Peyer's patch (tissue), 4 donors: ENCODE measurements around the gene ITPKB. TPM values are rescaled to one million over a fixed set of nuclear protein-coding genes. Genes with fewer than 3 reads are reported as not detected.

Experiments used
- DNase-seq, 3 donors: peaks; one replicate each; pipeline ENCODE4 v3.0.0-alpha.2; 2017 to 2019
- H3K27ac ChIP-seq, 4 donors: fragments of 200-600 bp; sonication (generic); one replicate each; pipeline ENCODE4 v1.5.1; 2016 to 2019
- H3K27me3 ChIP-seq, 2 donors: fragments of 200-600 bp; sonication (generic); one replicate each; pipeline ENCODE4 v1.5.1; 2019
- H3K36me3 ChIP-seq, 3 donors: fragments of 200-600 bp; sonication (generic); one replicate each; pipeline ENCODE4 v1.5.1; 2016 to 2019
- H3K4me1 ChIP-seq, 4 donors: fragments of 200-600 bp; sonication (generic); one replicate each; pipeline ENCODE4 v1.5.1; 2016 to 2019
- H3K4me3 ChIP-seq, 4 donors: fragments of 200-600 bp; sonication (generic); 1 replicate in 3 of 4; 2 replicates in 1 of 4; pipeline ENCODE4 v1.5.1; 2016 to 2019; ENCODE audit warnings: mild to moderate bottlenecking in 1 of 4
- H3K9me3 ChIP-seq, 4 donors: fragments of 200-600 bp; sonication (generic); one replicate each; pipeline ENCODE4 v1.5.1; 2016 to 2019; ENCODE audit warnings: mild to moderate bottlenecking in 1 of 4
- POLR2A ChIP-seq, 2 donors: fragments of 450-650 bp; IDR thresholded peaks; one replicate each; pipeline ENCODE4 v1.5.1; 2017; ENCODE audit warnings: antibody characterized with exemption in 2 of 2, mild to moderate bottlenecking in 2 of 2, moderate library complexity in 2 of 2
- total RNA-seq, 4 donors: library from RNA; depleted of rRNA; stranded (reverse); fragments of >200 nt; gene quantifications; one replicate each; pipeline ENCODE4 v1.1.0, GENCODE V29; 2016
- TF ChIP-seq, protein P1 (sequence below), 6 experiments: fragments of 450-650 bp in 4 of 6; fragments of 200-600 bp in 2 of 6; sonication (generic) in 1 of 6; IDR thresholded peaks; one replicate each; pipeline ENCODE4 v1.5.1; 2017 to 2019; ENCODE audit warnings: antibody characterized with exemption in 6 of 6, mild to moderate bottlenecking in 3 of 6, moderate library complexity in 1 of 6

ITPKB gene
- total RNA-seq, 4 donors from 2014 or later, result 9.5 to 36.3 (median 23.0) TPM

DNA sequence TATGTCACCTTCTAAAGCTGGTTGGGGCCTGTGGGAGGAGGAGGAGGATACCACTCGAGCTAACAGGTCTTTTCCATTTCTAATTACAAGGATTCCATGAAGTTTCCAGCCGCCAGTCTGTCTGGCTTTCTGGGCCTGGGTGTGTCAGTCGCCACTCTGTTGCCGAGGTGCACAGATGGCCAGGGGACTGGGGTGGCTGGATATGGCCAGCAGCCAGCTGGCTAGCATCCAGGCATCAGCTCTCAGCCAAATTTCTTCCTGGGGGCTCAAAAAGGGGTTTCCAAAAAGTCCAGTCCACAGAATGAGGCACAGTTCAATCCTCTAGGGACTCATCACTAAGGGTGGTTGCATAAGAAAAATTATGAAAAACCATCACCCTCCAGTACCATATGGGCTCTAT lies 32.4 kb downstream of the ITPKB start:
- H3K27me3 ChIP-seq, result no peaks in the 10 kb centered on the region
- H3K9me3 ChIP-seq, result no peaks in the 10 kb centered on the region
- DNase-seq, result no peak
- no peaks in the 10 kb centered on the region for H3K36me3 ChIP-seq
- peaks cover 0 to 51% (median 25%) of the 10 kb centered on the region in 4 donors for H3K4me1 ChIP-seq
- TF ChIP-seq, protein P1, sequence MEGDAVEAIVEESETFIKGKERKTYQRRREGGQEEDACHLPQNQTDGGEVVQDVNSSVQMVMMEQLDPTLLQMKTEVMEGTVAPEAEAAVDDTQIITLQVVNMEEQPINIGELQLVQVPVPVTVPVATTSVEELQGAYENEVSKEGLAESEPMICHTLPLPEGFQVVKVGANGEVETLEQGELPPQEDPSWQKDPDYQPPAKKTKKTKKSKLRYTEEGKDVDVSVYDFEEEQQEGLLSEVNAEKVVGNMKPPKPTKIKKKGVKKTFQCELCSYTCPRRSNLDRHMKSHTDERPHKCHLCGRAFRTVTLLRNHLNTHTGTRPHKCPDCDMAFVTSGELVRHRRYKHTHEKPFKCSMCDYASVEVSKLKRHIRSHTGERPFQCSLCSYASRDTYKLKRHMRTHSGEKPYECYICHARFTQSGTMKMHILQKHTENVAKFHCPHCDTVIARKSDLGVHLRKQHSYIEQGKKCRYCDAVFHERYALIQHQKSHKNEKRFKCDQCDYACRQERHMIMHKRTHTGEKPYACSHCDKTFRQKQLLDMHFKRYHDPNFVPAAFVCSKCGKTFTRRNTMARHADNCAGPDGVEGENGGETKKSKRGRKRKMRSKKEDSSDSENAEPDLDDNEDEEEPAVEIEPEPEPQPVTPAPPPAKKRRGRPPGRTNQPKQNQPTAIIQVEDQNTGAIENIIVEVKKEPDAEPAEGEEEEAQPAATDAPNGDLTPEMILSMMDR (IDR thresholded peaks at IDR 0.05), result no peak
- TF ChIP-seq POLR2A (IDR thresholded peaks at IDR 0.05), result no peak
- H3K4me3 ChIP-seq, result no peak overlapping the region
- peak overlapping the region in 1 of 4 donors; percentile 14 for H3K27ac ChIP-seq

- Histone ChIP-seq H3K4me3 (peak overlapping the region in 1 of 4 donors; percentile 54), H3K27me3 (no peaks in the 10 kb centered on the region), H3K27ac (peak overlapping the region in 1 of 4 donors; percentile 97), H3K9me3 (no peaks in the 10 kb centered on the region), H3K36me3 (no peaks in the 10 kb centered on the region), H3K4me1 (peaks cover 0 to 32% (median 16%) of the 10 kb centered on the region in 4 donors)
- no peak for DNase-seq
- TF ChIP-seq, protein P1 (IDR thresholded peaks at IDR 0.05), result no peak
Observed at GRCh38 chr1:226704169-226704937, 34.7 kb downstream of the ITPKB start.

- peaks cover 0 to 23% (median 13%) of the 10 kb centered on the region in 4 donors for H3K4me1 ChIP-seq
- no peaks in the 10 kb centered on the region for H3K9me3 ChIP-seq
- peak; percentile 77 to 88 (median 84) for DNase-seq
- TF ChIP-seq POLR2A (IDR thresholded peaks at IDR 0.05), result peak; percentile 56 to 82
- TF ChIP-seq, protein P1 (IDR thresholded peaks at IDR 0.05), result peak in 1 of 6 experiments; percentile 6
- peak overlapping the region; percentile 86 to 97 (median 93) for H3K27ac ChIP-seq
- H3K4me3 ChIP-seq, result peak overlapping the region; percentile 54 to 74 (median 62)
- H3K27me3 ChIP-seq, result no peaks in the 10 kb centered on the region
- H3K36me3 ChIP-seq, result no peaks in the 10 kb centered on the region
Observed at GRCh38 chr1:226702957-226703831, 35.9 kb downstream of the ITPKB start.

DNA sequence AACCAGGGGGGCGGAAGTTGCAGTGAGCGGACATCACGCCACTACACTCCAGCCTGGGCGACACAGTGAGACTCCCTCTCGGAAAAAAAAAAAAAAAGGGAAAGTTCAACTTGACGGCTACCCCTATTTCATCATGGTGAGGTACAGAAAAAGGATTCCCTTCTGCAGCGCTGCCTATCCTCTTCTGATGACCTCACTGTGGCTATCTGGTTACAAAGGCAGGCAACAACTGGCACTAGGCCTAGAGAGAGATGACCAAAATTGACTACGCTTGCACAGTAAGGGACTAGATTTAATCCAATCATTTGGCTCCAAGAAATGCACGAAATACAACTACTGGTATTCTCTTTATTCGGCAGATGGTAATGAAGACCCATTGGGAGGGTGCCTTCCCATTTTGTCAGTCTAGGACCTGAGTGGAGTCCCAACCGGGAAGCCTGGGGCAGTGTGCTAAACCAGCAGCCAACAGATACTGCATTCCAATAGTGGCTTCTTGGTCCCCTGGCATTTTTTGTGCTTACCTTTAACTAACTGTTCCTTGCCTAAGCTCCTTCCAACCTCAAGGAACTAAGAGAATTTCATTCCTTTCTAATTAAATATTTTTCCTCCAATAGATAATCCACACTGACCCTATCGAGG lies 36.6 kb downstream of the ITPKB start:
- no peak for DNase-seq
- Histone ChIP-seq H3K27ac (peak overlapping the region; percentile 86 to 97 (median 93)), H3K4me1 (peaks cover 4 to 30% (median 14%) of the 10 kb centered on the region in 4 donors), H3K9me3 (no peaks in the 10 kb centered on the region), H3K36me3 (no peaks in the 10 kb centered on the region), H3K27me3 (no peaks in the 10 kb centered on the region), H3K4me3 (peak overlapping the region in 3 of 4 donors; percentile 61 to 74 (median 62))
- TF ChIP-seq, protein P1 (IDR thresholded peaks at IDR 0.05), result no peak
- TF ChIP-seq POLR2A (IDR thresholded peaks at IDR 0.05), result no peak

DNA sequence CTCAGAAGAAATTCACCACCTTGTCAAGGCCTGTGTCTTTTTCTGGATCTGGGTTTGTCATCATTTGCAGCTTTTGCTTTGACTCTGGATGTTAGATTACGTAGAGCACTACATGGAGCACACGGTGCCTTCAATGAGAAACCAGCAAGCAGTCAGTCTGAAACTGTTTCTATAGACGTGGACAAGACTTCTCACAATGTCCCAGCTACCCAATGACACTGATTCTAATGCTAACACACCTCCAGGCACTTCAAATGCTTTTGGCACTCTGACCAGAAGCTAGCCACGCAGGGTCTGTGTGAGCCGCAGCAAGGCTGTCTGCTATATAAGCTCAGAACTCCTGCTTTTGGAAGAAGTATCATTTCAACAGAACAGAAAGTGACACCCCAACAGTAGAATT lies 38.2 kb downstream of the ITPKB start:
- no peak for TF ChIP-seq POLR2A (IDR thresholded peaks at IDR 0.05)
- TF ChIP-seq, protein P1 (IDR thresholded peaks at IDR 0.05), result no peak
- H3K9me3 ChIP-seq, result no peaks in the 10 kb centered on the region
- H3K4me3 ChIP-seq, result no peak overlapping the region
- no peak overlapping the region for H3K27ac ChIP-seq
- no peaks in the 10 kb centered on the region for H3K36me3 ChIP-seq
- H3K4me1 ChIP-seq, result peaks cover 5 to 42% (median 17%) of the 10 kb centered on the region in 4 donors
- no peaks in the 10 kb centered on the region for H3K27me3 ChIP-seq
- no peak for DNase-seq
